GM23338 (cell line): ENCODE data around the gene CPXM2.

Experiments used
- CTCF ChIP-seq, 2 experiments: fragments of 200-600 bp in 1 of 2; sonication (generic) in 1 of 2; conservative IDR thresholded peaks; 2 replicates each; pipeline versions ENCODE4 v1.5.1 to v1.6.1; 2016 to 2017; ENCODE audit warnings: antibody characterized with exemption in 2 of 2, low read depth in 2 of 2, mild to moderate bottlenecking in 2 of 2, moderate library complexity in 1 of 2
- EZH2 ChIP-seq: fragments of 200-600 bp; sonication (generic); IDR thresholded peaks from one replicate; pipeline ENCODE4 v1.8.0; 2017; ENCODE audit warnings: antibody characterized with exemption, mild to moderate bottlenecking, low read depth; ENCODE audit not compliant: unreplicated experiment

- TF ChIP-seq CTCF (conservative IDR thresholded peaks at IDR 0.05; ENCODE audit: low read depth in 2 of 2) (no peak), EZH2 (no peak)
These were observed 20.3 kb upstream of the CPXM2 start for GRCh38 chr10:123911866-123912265.
